22Rv1 (cell line): Measurements from ENCODE around the gene LHPP.

Experiments used
- ZFX ChIP-seq: fragments of 450-650 bp; IDR thresholded peaks from 2 replicates; pipeline ENCODE4 v1.6.1; 2017; ENCODE audit warnings: antibody characterized with exemption, borderline replicate concordance
- TF ChIP-seq, protein P1 (sequence below): fragments of 450-650 bp; IDR thresholded peaks from 2 replicates; pipeline ENCODE4 v1.5.1; 2017; ENCODE audit warnings: mild to moderate bottlenecking

DNA sequence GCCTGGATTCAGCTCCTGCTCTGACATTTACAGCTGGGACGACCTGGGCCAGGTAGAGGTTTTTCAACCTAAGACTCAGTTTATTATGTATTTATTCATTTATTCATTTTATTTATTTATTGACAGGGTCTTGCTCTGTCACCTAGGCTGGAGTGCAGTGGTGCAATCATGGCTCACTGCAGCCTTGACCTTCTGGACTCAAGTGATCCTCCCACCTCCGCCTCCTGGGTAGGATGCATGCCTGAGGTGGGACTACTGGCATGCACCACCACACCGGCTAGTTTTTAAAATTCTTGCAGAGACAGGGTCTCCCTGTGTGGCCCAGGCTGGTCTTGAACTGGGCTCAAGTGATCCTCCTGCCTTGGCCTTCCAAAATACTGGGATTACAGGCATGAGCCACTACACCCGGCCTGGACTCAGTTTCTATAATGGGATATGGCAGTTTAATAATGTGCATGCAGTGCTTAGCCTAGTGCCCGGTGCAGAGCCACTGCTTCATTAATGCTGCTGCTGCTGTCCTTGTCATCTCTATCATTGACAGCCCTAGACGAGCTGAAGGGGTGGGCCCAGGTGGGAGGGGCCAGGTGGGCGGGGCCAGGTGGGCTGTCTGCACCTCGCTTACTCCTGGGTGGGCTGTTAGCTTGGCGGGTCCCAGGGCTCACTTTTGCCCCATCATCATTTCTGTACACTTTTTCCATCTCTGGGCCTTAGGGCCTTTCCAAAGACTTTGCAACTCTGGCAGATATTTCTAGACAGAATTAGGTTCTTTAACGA, 92.6 kb downstream of the LHPP start:
- TF ChIP-seq, protein P1, sequence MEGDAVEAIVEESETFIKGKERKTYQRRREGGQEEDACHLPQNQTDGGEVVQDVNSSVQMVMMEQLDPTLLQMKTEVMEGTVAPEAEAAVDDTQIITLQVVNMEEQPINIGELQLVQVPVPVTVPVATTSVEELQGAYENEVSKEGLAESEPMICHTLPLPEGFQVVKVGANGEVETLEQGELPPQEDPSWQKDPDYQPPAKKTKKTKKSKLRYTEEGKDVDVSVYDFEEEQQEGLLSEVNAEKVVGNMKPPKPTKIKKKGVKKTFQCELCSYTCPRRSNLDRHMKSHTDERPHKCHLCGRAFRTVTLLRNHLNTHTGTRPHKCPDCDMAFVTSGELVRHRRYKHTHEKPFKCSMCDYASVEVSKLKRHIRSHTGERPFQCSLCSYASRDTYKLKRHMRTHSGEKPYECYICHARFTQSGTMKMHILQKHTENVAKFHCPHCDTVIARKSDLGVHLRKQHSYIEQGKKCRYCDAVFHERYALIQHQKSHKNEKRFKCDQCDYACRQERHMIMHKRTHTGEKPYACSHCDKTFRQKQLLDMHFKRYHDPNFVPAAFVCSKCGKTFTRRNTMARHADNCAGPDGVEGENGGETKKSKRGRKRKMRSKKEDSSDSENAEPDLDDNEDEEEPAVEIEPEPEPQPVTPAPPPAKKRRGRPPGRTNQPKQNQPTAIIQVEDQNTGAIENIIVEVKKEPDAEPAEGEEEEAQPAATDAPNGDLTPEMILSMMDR = no peak
- TF ChIP-seq ZFX = no peak
